OCI-LY7 (cell line): ENCODE data around the gene RSRC2.

Experiments used
- CTCF ChIP-seq: fragments of 200-600 bp; sonication (generic); conservative IDR thresholded peaks from 2 replicates; pipeline ENCODE4 v1.5.1; 2014; ENCODE audit warnings: mild to moderate bottlenecking, antibody characterized with exemption, low read length, moderate library complexity, mixed read lengths
- EZH2phosphoT487 ChIP-seq: fragments of 200-600 bp; sonication (generic); IDR thresholded peaks from 2 replicates; pipeline ENCODE4 v1.6.1; 2018; ENCODE audit warnings: low read depth, borderline replicate concordance, mild to moderate bottlenecking, mixed run types, antibody characterized with exemption, low read length, moderate library complexity, mixed read lengths

GRCh38 chr12:122571821-122572220 is 45.1 kb upstream of the RSRC2 start:
- TF ChIP-seq EZH2phosphoT487: no peak
- TF ChIP-seq CTCF: no peak
